RCC 7860 (cell line): ENCODE measurements around the gene FBXW8.

ENCODE experiments used
- DNase-seq: peaks from one replicate; pipeline ENCODE4 v3.0.0-alpha.2; 2015; ENCODE audit warnings: low spot score
- FAIRE-seq: peaks from 2 replicates; lab custom pipeline; 2012; peaks lifted over from hg19 to GRCh38; lab: Jason Lieb, UNC

FBXW8 gene

DNA sequence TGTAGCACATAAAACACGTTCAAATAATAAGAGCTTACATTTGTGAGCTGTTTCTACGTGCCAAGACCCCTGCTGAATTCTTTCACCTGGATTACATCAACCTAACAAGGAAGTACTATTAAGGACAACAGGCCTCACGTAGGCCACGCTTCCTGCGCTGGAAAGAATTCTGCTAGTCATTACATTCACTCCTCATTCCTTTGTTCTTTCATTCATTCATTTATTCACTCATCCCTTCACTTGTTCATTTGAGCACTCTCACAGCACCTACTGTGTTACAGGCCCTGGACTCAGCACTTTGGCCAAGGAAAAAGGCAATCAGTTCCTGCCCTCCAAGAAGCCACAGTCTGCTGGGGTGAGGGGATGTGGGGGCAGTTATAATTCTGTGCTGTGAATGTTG is 160.3 kb downstream of the FBXW8 start:
- DNase-seq (no peak), FAIRE-seq (no peak)

DNA sequence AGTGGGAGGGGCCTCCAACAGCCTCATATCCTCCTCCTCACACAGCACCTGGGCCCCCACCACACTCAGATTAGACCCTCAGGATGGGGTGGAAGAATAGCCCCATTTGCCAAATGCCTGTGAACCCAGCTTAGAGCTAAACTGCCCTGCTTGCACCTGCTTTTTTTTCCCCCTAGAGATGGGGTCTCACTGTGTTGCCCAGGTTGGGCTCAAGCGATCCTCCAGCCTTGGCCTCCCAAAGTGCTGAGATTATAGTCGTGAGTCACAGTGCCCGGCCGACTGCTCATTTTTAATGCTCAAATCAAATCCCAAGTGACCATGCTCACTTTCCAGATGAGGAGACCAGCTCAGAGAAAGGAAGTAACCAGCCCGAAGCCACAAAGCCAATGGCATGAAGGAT is 161.4 kb downstream of the FBXW8 start:
- no peak for DNase-seq

DNA sequence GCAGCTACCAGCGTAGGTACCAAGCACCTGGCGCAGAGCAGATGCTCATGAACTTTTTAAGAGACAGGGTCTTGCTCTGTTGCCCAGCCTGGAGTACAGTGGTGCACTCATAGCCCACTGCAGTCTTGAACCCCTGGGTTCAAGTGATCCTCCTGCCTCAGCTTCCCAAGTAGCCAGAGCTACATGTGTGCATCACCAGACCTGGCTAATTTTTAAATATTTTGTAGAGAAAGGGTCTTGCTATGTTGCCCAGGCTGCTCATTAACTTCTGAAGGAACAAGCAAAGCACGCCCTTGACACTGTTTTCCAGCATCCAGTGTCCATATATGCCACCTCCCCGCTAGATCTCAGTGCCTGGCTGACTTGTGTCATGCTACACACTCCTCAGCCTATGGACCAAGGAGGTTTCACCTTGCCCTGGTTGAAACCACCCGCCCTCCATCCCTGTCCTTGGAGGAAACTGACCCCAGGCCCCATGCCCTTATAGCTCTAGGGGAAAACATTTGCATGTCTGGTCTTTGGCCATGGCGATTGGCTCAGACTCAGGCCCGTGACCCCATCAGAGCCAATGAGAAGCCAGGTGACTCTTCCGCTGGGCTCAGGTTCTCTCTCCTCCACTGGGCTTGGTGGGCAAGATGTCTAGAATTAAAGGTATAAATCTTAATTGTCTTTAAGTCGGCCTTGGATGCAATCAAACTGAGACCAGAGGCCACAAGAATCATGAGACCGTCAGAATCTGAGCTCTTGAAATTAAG is 162.2 kb downstream of the FBXW8 start:
- FAIRE-seq (no peak), DNase-seq (no peak)

More for the DNA sequence above, 161.4 kb downstream of the FBXW8 start:
- no peak for FAIRE-seq

DNA sequence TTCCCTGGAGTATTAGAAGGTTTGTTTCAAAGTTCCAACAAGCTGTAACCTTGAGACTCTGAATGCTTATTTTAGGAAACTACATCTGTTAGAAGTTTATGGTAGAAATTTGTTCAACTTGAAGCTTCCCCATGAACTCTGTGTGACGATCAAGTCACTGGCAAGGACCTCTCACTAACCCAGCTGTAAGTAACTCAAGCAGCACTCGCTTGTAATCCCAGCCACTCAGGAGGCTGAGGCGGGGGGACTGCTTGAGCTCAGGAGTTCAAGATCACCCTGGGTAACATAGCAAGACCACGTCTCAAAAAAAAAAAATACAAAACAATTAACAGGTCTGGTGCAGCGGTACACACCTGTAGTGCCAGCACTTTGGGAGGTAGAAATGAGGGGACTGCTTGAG is 162.9 kb downstream of the FBXW8 start:
- no peak for FAIRE-seq
- no peak for DNase-seq

DNA sequence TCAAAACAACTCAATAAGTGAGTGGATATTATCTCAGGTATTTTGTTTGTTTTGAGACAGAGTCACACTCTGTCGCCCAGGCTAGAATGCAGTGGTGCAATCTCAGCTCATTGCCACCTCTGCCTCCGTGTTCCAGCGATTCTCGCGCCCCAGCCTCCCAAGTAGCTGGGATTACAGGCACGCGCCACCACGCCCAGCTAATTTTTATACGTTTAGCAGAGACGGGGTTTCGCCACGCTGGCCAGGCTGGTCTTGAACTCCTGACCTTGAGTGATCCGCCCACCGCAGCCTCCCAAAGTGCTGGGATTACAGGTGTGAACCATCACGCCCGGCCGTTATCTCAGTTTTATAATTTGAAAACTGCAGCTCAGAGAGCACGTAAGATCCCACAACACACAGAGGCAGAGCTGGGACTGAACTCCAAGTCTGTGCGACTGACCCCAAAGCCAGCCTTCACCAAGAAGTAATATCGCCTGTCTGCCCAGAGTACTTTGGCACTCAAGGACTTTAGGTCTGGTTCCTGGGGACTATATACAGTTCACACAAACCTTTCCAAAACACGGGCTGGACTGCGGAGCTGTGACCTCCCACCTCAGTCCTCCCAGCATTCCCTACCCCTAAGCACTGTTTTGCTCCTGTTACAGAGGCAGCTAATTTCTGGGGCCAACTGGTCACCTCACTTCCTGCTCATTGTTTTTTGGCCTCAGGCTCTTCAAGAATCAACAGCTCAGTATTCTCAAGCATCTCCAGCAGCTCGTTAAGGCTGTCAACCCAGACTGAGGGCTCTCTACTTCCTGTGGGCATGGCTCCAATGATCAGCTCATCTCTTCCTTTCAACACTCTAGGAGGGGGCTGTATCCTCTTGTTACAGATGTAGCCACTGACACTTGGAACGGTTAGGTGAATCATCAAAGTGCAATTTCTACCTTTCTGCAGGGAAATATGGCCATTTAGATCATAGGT is 165.9 kb downstream of the FBXW8 start:
- FAIRE-seq (no peak), DNase-seq (peak; percentile 27)

DNA sequence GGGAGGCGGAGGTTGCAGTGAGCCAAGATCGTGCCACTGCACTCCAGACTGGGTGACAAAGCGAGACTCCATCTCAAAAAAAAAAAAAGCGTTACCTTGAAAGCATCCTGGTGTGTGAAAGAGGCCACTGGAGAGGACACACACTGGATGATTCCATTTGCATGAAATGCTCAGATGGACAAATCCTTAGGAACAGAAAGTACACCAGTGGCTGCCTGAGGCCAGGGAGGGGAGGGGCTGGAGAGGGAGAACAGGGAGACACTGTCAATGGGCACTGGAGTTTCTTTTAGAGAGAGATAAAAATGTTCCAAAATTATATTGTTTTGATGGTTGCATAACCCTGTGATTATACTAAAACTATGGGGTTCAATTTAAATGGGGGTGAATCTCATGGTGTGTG is 168.7 kb downstream of the FBXW8 start:
- DNase-seq (no peak), FAIRE-seq (no peak)

DNA sequence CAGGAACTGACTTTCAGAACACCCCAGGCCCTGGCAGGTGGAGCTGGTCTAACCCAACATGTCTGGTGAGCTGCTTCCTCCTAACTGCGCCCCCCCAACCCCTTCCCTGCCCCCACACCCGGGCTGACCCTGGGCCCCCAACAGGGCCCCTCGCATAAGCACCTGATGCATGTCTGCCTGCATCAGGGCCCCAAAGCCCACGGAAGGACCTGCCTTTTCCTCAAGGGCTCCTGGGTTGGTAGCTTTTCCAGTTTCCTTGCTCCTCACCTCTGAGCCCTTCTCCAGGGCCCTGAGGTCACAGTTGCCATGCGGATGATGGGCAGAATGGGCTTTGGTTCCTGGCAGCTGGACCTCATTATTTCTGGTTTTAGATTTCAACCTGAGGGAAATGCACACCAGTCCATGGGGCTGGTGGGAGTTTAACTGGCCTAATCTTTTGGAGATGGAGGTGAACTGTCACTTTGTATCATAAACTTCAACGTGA is 170.0 kb downstream of the FBXW8 start:
- FAIRE-seq (no peak), DNase-seq (no peak)
